Small intestine (tissue), 7 donors: Measurements from ENCODE around the gene EPB41L2. TPM values are rescaled to one million over a fixed set of nuclear protein-coding genes. Genes with fewer than 3 reads are reported as not detected.

Source experiments
- DNase-seq, 2 donors: peaks; one replicate each; pipeline versions ENCODE4 v3.0.0 to v3.0.0-alpha.2; 2013
- FAIRE-seq: peaks from 2 replicates; lab custom pipeline; 2012; peaks lifted over from hg19 to GRCh38; lab: Jason Lieb, UNC
- H3K27ac ChIP-seq, 3 donors: one replicate each; pipeline ENCODE4 v1.5.1; 2013; ENCODE audit warnings: low read length in 2 of 3, mild to moderate bottlenecking in 2 of 3, control low read depth in 1 of 3, inconsistent platforms in 1 of 3, low read depth in 1 of 3, moderate library complexity in 1 of 3
- H3K27me3 ChIP-seq, 3 donors: one replicate each; pipeline ENCODE4 v1.6.1; 2013; ENCODE audit warnings: low read length in 3 of 3, inconsistent platforms in 1 of 3; ENCODE audit not compliant: control insufficient read depth in 3 of 3, insufficient read depth in 3 of 3
- H3K36me3 ChIP-seq, 3 donors: one replicate each; pipeline ENCODE4 v1.6.1; 2013; ENCODE audit warnings: low read length in 3 of 3, inconsistent platforms in 1 of 3, low read depth in 1 of 3, mild to moderate bottlenecking in 1 of 3, moderate library complexity in 1 of 3; ENCODE audit not compliant: control insufficient read depth in 3 of 3, insufficient read depth in 2 of 3
- H3K4me1 ChIP-seq, 3 donors: one replicate each; pipeline ENCODE4 v1.6.1; 2013; ENCODE audit warnings: low read length in 2 of 3, inconsistent platforms in 1 of 3, low read depth in 1 of 3, mild to moderate bottlenecking in 1 of 3, moderate library complexity in 1 of 3; ENCODE audit not compliant: control insufficient read depth in 3 of 3, insufficient read depth in 2 of 3
- H3K4me3 ChIP-seq, 3 donors: one replicate each; pipeline ENCODE4 v1.5.1; 2013; ENCODE audit warnings: low read length in 3 of 3, control low read depth in 1 of 3, inconsistent platforms in 1 of 3, low read depth in 1 of 3, mild to moderate bottlenecking in 1 of 3, moderate library complexity in 1 of 3
- H3K9me3 ChIP-seq, 2 donors: one replicate each; pipeline ENCODE4 v1.6.1; 2013; ENCODE audit warnings: low read depth in 1 of 2, low read length in 1 of 2; ENCODE audit not compliant: control insufficient read depth in 2 of 2, insufficient read depth in 1 of 2
- WGBS, 3 donors: extraction: QIAGEN DNeasy Blood & Tissue Kit; methylation state at CpG; one replicate each; pipeline ENCODE4 v1.1.7; 2013; 5-methylcytosine and 5-hydroxymethylcytosine counted together
- polyA plus RNA-seq, 4 donors: library from polyadenylated mRNA; stranded (reverse) in 3 of 4; unstranded in 1 of 4; fragments of 200-250 nt in 3 of 4; fragments of 120-200 nt in 1 of 4; gene quantifications; one replicate each; pipeline versions ENCODE4 v1.2.1 to v1.2.3, GENCODE V29; 2013
- donor health status: healthy with polysubstance abuse.
- donor health status: control.
- donor health status: control.
- donor health status: Bipolar disorder and iron deficiency.
- donor health status: healthy.

The EPB41L2 gene
- polyA plus RNA-seq, 4 donors: 14.8 to 63.0 (median 31.1) TPM

GRCh38 chr6:130847001-130847910, 215.8 kb downstream of the EPB41L2 start:
- Histone ChIP-seq H3K27me3 (no peaks in the 10 kb centered on the region), H3K4me1 (no peaks in the 10 kb centered on the region), H3K9me3 (no peaks in the 10 kb centered on the region), H3K27ac (peak overlapping the region in 1 of 3 donors; percentile 31), H3K4me3 (no peak overlapping the region), H3K36me3 (no peaks in the 10 kb centered on the region)
- no peak for DNase-seq
- 50 to 74% (median 73%) methylated on average over 7 of the region's 7 CpGs for WGBS, 3 donors
- FAIRE-seq: no peak

- Histone ChIP-seq H3K4me3 (no peak overlapping the region), H3K4me1 (no peaks in the 10 kb centered on the region), H3K36me3 (no peaks in the 10 kb centered on the region), H3K9me3 (no peaks in the 10 kb centered on the region), H3K27ac (no peak overlapping the region), H3K27me3 (no peaks in the 10 kb centered on the region)
- DNase-seq (no peak), FAIRE-seq (no peak)
- whole genome bisulfite sequencing, 3 donors: 74 to 81% (median 80%) methylated on average over 1 of the region's 1 CpG
Measured at GRCh38 chr6:130846501-130846900, 216.5 kb downstream of the EPB41L2 start.

- FAIRE-seq (no peak), DNase-seq (peak; percentile 67 to 69)
- no peaks in the 10 kb centered on the region for H3K27me3 ChIP-seq
- H3K27ac ChIP-seq: no peak overlapping the region
- peaks cover 2 to 7% (median 3%) of the 10 kb centered on the region in 3 donors for H3K36me3 ChIP-seq
- H3K4me3 ChIP-seq: no peak overlapping the region
- H3K4me1 ChIP-seq: no peaks in the 10 kb centered on the region
- no peaks in the 10 kb centered on the region for H3K9me3 ChIP-seq
- WGBS, 3 donors: 63 to 69% (median 64%) methylated on average over 3 of the region's 3 CpGs
Measured at GRCh38 chr6:130843575-130844320, 219.3 kb downstream of the EPB41L2 start.

- Histone ChIP-seq H3K4me3 (no peak overlapping the region), H3K27me3 (no peaks in the 10 kb centered on the region), H3K27ac (no peak overlapping the region), H3K36me3 (peaks cover 2 to 12% (median 8%) of the 10 kb centered on the region in 3 donors), H3K4me1 (no peaks in the 10 kb centered on the region), H3K9me3 (no peaks in the 10 kb centered on the region)
- no peak for DNase-seq
- WGBS, 3 donors: 59 to 75% (median 60%) methylated on average over 4 of the region's 4 CpGs
- FAIRE-seq: no peak
Measured at GRCh38 chr6:130841128-130841728, 221.8 kb downstream of the EPB41L2 start.

- no peaks in the 10 kb centered on the region for H3K4me1 ChIP-seq
- no peak overlapping the region for H3K4me3 ChIP-seq
- 68 to 81% (median 72%) methylated on average over 2 of the region's 2 CpGs for WGBS, 3 donors
- no peaks in the 10 kb centered on the region for H3K9me3 ChIP-seq
- DNase-seq: no peak
- H3K36me3 ChIP-seq: peaks cover 2 to 13% (median 11%) of the 10 kb centered on the region in 3 donors
- H3K27me3 ChIP-seq: no peaks in the 10 kb centered on the region
- H3K27ac ChIP-seq: no peak overlapping the region
- FAIRE-seq: no peak
Measured at GRCh38 chr6:130840050-130840449, 223.0 kb downstream of the EPB41L2 start.

- Histone ChIP-seq H3K4me1 (no peaks in the 10 kb centered on the region), H3K9me3 (no peaks in the 10 kb centered on the region), H3K27me3 (no peaks in the 10 kb centered on the region), H3K36me3 (peaks cover 2 to 13% (median 11%) of the 10 kb centered on the region in 3 donors), H3K27ac (no peak overlapping the region), H3K4me3 (no peak overlapping the region)
- 29 to 66% (median 39%) methylated on average over 2 of the region's 2 CpGs for WGBS, 3 donors
- DNase-seq: no peak
- FAIRE-seq: no peak
Measured at GRCh38 chr6:130839379-130839778, 223.7 kb downstream of the EPB41L2 start.

- H3K36me3 ChIP-seq: peaks cover 2 to 13% (median 11%) of the 10 kb centered on the region in 3 donors
- DNase-seq (no peak), FAIRE-seq (no peak)
- WGBS, 3 donors: 71 to 93% (median 86%) methylated on average over 5 of the region's 5 CpGs
- no peaks in the 10 kb centered on the region for H3K4me1 ChIP-seq
- no peaks in the 10 kb centered on the region for H3K27me3 ChIP-seq
- no peaks in the 10 kb centered on the region for H3K9me3 ChIP-seq
- H3K4me3 ChIP-seq: no peak overlapping the region
- no peak overlapping the region for H3K27ac ChIP-seq
Measured at GRCh38 chr6:130838951-130839350, 224.1 kb downstream of the EPB41L2 start.

- no peak for DNase-seq
- Histone ChIP-seq H3K27me3 (no peaks in the 10 kb centered on the region), H3K4me1 (no peaks in the 10 kb centered on the region), H3K27ac (no peak overlapping the region), H3K9me3 (no peaks in the 10 kb centered on the region), H3K36me3 (peaks cover 2 to 13% (median 11%) of the 10 kb centered on the region in 3 donors), H3K4me3 (no peak overlapping the region)
- no peak for FAIRE-seq
- WGBS, 3 donors: 93 to 97% (median 95%) methylated on average over 6 of the region's 6 CpGs
Measured at GRCh38 chr6:130838250-130838860, 224.7 kb downstream of the EPB41L2 start.
